ENCODE measurements around the gene NFIL3.

DNA sequence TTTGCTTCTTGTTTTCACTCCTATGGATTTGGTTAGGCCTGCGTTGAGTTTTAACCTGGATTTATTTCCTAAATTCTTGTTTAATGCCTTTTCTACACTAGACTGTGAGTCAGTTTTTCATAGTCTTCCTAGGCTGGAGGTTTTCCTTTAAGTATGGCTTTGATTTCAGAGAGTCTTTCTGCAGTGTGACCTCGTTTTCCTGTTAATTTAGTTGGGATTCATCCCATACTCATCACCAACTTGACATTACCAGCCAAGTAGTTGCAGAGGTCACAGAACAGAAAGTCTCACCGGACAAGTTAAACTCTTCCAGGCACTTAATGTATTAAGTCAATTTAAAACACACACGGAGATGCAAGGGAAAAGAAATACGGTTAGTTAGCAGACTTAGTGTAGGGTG is 32.2 kb downstream of the NFIL3 start:
- no peak for TF ChIP-seq YY1 (IDR thresholded peaks at IDR 0.05; ENCODE audit: low read depth)
- no peak for TF ChIP-seq CEBPB (IDR thresholded peaks at IDR 0.05)
- TF ChIP-seq, protein P1, sequence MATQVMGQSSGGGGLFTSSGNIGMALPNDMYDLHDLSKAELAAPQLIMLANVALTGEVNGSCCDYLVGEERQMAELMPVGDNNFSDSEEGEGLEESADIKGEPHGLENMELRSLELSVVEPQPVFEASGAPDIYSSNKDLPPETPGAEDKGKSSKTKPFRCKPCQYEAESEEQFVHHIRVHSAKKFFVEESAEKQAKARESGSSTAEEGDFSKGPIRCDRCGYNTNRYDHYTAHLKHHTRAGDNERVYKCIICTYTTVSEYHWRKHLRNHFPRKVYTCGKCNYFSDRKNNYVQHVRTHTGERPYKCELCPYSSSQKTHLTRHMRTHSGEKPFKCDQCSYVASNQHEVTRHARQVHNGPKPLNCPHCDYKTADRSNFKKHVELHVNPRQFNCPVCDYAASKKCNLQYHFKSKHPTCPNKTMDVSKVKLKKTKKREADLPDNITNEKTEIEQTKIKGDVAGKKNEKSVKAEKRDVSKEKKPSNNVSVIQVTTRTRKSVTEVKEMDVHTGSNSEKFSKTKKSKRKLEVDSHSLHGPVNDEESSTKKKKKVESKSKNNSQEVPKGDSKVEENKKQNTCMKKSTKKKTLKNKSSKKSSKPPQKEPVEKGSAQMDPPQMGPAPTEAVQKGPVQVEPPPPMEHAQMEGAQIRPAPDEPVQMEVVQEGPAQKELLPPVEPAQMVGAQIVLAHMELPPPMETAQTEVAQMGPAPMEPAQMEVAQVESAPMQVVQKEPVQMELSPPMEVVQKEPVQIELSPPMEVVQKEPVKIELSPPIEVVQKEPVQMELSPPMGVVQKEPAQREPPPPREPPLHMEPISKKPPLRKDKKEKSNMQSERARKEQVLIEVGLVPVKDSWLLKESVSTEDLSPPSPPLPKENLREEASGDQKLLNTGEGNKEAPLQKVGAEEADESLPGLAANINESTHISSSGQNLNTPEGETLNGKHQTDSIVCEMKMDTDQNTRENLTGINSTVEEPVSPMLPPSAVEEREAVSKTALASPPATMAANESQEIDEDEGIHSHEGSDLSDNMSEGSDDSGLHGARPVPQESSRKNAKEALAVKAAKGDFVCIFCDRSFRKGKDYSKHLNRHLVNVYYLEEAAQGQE (IDR thresholded peaks at IDR 0.05; ENCODE audit: low read depth) = no peak

All from Ishikawa (cell line).